CD14-positive monocyte (primary cell): ENCODE results near the gene ZNF467. TPM values are rescaled to one million over a fixed set of nuclear protein-coding genes. Genes with fewer than 3 reads are reported as not detected.

ENCODE experiments used
- DNase-seq, 3 donors: peaks; one replicate each; pipeline ENCODE4 v3.0.0-alpha.2; 2011 to 2022
- H2AFZ ChIP-seq: 2 replicates; pipeline ENCODE4 v1.6.0; 2012; ENCODE audit warnings: mild to moderate bottlenecking, low read depth, low read length, inconsistent platforms; ENCODE audit not compliant: insufficient read depth, poor library complexity, severe bottlenecking
- H3K27ac ChIP-seq, 2 donors: 1 replicate in 1 of 2; 2 replicates in 1 of 2; pipeline ENCODE4 v1.5.1; 2012 to 2013; ENCODE audit warnings: low read length in 2 of 2, control low read depth in 1 of 2, inconsistent platforms in 1 of 2, low read depth in 1 of 2, mild to moderate bottlenecking in 1 of 2
- H3K27me3 ChIP-seq, 2 donors: one replicate each; pipeline versions ENCODE4 v1.6.0 to v1.6.1; 2011 to 2013; ENCODE audit warnings: low read length in 2 of 2; ENCODE audit not compliant: control insufficient read depth in 2 of 2, insufficient read depth in 2 of 2
- H3K36me3 ChIP-seq, 2 donors: replicated peaks in 1 of 2; 1 replicate in 1 of 2; 2 replicates in 1 of 2; pipeline versions ENCODE4 v1.5.1 to v1.6.1; 2012 to 2013; ENCODE audit warnings: low read length in 2 of 2, control low read depth in 1 of 2, inconsistent platforms in 1 of 2, mild to moderate bottlenecking in 1 of 2; ENCODE audit not compliant: insufficient read depth in 2 of 2, control insufficient read depth in 1 of 2
- H3K4me1 ChIP-seq, 2 donors: 1 replicate in 1 of 2; 2 replicates in 1 of 2; pipeline versions ENCODE4 v1.5.1 to v1.6.1; 2012 to 2013; ENCODE audit warnings: low read length in 2 of 2, control low read depth in 1 of 2, inconsistent platforms in 1 of 2, mild to moderate bottlenecking in 1 of 2, moderate library complexity in 1 of 2; ENCODE audit not compliant: insufficient read depth in 2 of 2, control insufficient read depth in 1 of 2
- H3K4me2 ChIP-seq: replicated peaks from 2 replicates; pipeline ENCODE3; 2012; ENCODE audit warnings: low read length, moderate library complexity, mild to moderate bottlenecking; ENCODE audit not compliant: poor library complexity, severe bottlenecking; ENCODE audit errors: extremely low read depth
- H3K4me3 ChIP-seq, 3 experiments: fragments of 200-600 bp in 1 of 3; sonication (generic) in 1 of 3; replicated peaks in 1 of 3; 1 replicate in 2 of 3; 2 replicates in 1 of 3; pipeline ENCODE4 v1.5.1; 2011 to 2013; ENCODE audit warnings: low read length in 3 of 3, mild to moderate bottlenecking in 3 of 3, control low read depth in 2 of 3, low read depth in 2 of 3, inconsistent platforms in 1 of 3, moderate library complexity in 1 of 3
- H3K79me2 ChIP-seq: 2 replicates; pipeline ENCODE4 v1.6.0; 2012; ENCODE audit warnings: mild to moderate bottlenecking, control low read depth, inconsistent platforms, low read length, moderate library complexity; ENCODE audit not compliant: insufficient read depth
- H3K9ac ChIP-seq: 2 replicates; pipeline ENCODE4 v1.6.0; 2017; ENCODE audit warnings: low read length, mild to moderate bottlenecking; ENCODE audit not compliant: insufficient read depth, poor library complexity, severe bottlenecking
- H3K9me3 ChIP-seq, 2 donors: replicated peaks in 1 of 2; 1 replicate in 1 of 2; 2 replicates in 1 of 2; pipeline versions ENCODE4 v1.5.1 to v1.6.1; 2012 to 2013; ENCODE audit warnings: low read length in 2 of 2, control low read depth in 1 of 2; ENCODE audit not compliant: control insufficient read depth in 1 of 2, insufficient read depth in 1 of 2
- H4K20me1 ChIP-seq: 2 replicates; pipeline ENCODE4 v1.6.0; 2012; ENCODE audit warnings: mild to moderate bottlenecking, low read length, control low read depth, moderate library complexity; ENCODE audit not compliant: insufficient read depth
- H3K27ac Mint-ChIP-seq, 7 donors: one replicate each; pipeline ENCODE4 v1.8.0; 2020; ENCODE audit warnings: mild to moderate bottlenecking in 7 of 7, mixed read lengths in 7 of 7, moderate library complexity in 6 of 7, inconsistent platforms in 2 of 7
- H3K27me3 Mint-ChIP-seq, 3 donors: one replicate each; pipeline ENCODE4 v1.8.0; 2021 to 2022; ENCODE audit warnings: low read depth in 3 of 3, mild to moderate bottlenecking in 3 of 3, mixed read lengths in 3 of 3, moderate library complexity in 3 of 3, inconsistent platforms in 1 of 3
- H3K36me3 Mint-ChIP-seq, 2 donors: one replicate each; pipeline ENCODE4 v1.8.0; 2020; ENCODE audit warnings: mixed read lengths in 2 of 2, inconsistent platforms in 1 of 2, mild to moderate bottlenecking in 1 of 2
- H3K4me1 Mint-ChIP-seq: one replicate; pipeline ENCODE4 v1.8.0; 2020; ENCODE audit warnings: mild to moderate bottlenecking, mixed read lengths
- H3K4me3 Mint-ChIP-seq, 2 donors: one replicate each; pipeline ENCODE4 v1.8.0; 2020; ENCODE audit warnings: mild to moderate bottlenecking in 2 of 2, mixed read lengths in 2 of 2, moderate library complexity in 1 of 2
- H3K9me3 Mint-ChIP-seq, 7 donors: one replicate each; pipeline ENCODE4 v1.8.0; 2020 to 2022; ENCODE audit warnings: mixed read lengths in 7 of 7, mild to moderate bottlenecking in 6 of 7, moderate library complexity in 6 of 7, inconsistent platforms in 2 of 7
- CTCF ChIP-seq: fragments of 200-600 bp; IDR thresholded peaks from one replicate; pipeline ENCODE4 v1.8.0; 2022; ENCODE audit warnings: antibody characterized with exemption, mild to moderate bottlenecking
- WGBS: methylation state at CpG from one replicate; pipeline ENCODE4 v1.1.5; 2013; ENCODE audit warnings: missing lambda C conversion rate; ENCODE audit not compliant: insufficient coverage; 5-methylcytosine and 5-hydroxymethylcytosine counted together
- intact Hi-C, 2 donors: fragments of 100-400 bp; cut with micrococcal nuclease; formaldehyde crosslinking; loops; one replicate each; pipeline versions ENCODE4 v1.15.0 to v1.15.1; 2023
- polyA plus RNA-seq, 3 donors: library from polyadenylated mRNA; depleted of rRNA in 1 of 3; unstranded in 2 of 3; stranded (reverse) in 1 of 3; fragments of 300-500 nt in 2 of 3; fragments of >200 nt in 1 of 3; fragmentation: Illumina TruSeq in 2 of 3; gene quantifications; 1 replicate in 2 of 3; 2 replicates in 1 of 3; pipeline ENCODE4 v1.2.3, GENCODE V29; 2012 to 2021

ZNF467 gene
- polyA plus RNA-seq, 3 donors: 43.4 to 100 (median 52.8) TPM

GRCh38 chr7:149795126-149795525 lies 21.7 kb upstream of the ZNF467 start:
- Histone ChIP-seq H3K27me3 (peaks cover 3 to 10% of the 10 kb centered on the region in 2 donors), H2AFZ (no peak overlapping the region), H3K9ac (no peak overlapping the region), H3K79me2 (no peaks in the 10 kb centered on the region), H3K9me3 (no peaks in the 10 kb centered on the region), H3K4me2 (no peak overlapping the region), H3K4me3 (no peak overlapping the region), H3K4me1 (peaks cover 0 to 5% of the 10 kb centered on the region in 2 donors), H3K27ac (no peak overlapping the region), H4K20me1 (no peaks in the 10 kb centered on the region), H3K36me3 (no peaks in the 10 kb centered on the region)
- peaks cover 10 to 26% (median 21%) of the 10 kb centered on the region in 3 donors for H3K27me3 Mint-ChIP-seq
- H3K4me3 Mint-ChIP-seq: no peak overlapping the region
- no peak overlapping the region for H3K27ac Mint-ChIP-seq
- no peaks in the 10 kb centered on the region for H3K4me1 Mint-ChIP-seq
- no peak for DNase-seq
- no peaks in the 10 kb centered on the region for H3K36me3 Mint-ChIP-seq
- H3K9me3 Mint-ChIP-seq: peaks cover 0 to 2% (median 0%) of the 10 kb centered on the region in 7 donors
- intact Hi-C loops: no loop called here
- TF ChIP-seq CTCF: no peak
- 95% methylated on average over 8 of the region's 10 CpGs for WGBS

- TF ChIP-seq CTCF: no peak
- Mint-ChIP-seq H3K4me1 (peaks cover 4% of the 10 kb centered on the region), H3K27ac (no peak overlapping the region), H3K4me3 (no peak overlapping the region), H3K9me3 (peaks cover 0 to 2% (median 0%) of the 10 kb centered on the region in 7 donors), H3K27me3 (peaks cover 13 to 31% (median 26%) of the 10 kb centered on the region in 3 donors), H3K36me3 (no peaks in the 10 kb centered on the region)
- Histone ChIP-seq H4K20me1 (no peaks in the 10 kb centered on the region), H2AFZ (no peak overlapping the region), H3K36me3 (no peaks in the 10 kb centered on the region), H3K4me1 (peaks cover 3 to 9% of the 10 kb centered on the region in 2 donors), H3K27ac (no peak overlapping the region), H3K4me2 (no peak overlapping the region), H3K9me3 (no peaks in the 10 kb centered on the region), H3K79me2 (no peaks in the 10 kb centered on the region), H3K4me3 (no peak overlapping the region), H3K27me3 (peaks cover 3 to 14% of the 10 kb centered on the region in 2 donors), H3K9ac (no peak overlapping the region)
- DNase-seq: no peak
- no CpG with 5 or more reads among the region's 6 CpGs for WGBS
- intact Hi-C loops: loop anchor here in 1 of 2 donors (5.0 kb wide), 1 partner anchor 132 kb away; no protein-coding TSS in a partner anchor
Measured at GRCh38 chr7:149794661-149795060, 21.3 kb upstream of the ZNF467 start.
